ENCODE results near the gene MAGEA9B.
"Not testable (repeated sequence)": the region's sequence is repeated elsewhere in the genome, so short reads cannot be mapped to it uniquely, and the experiment has no call there.

Gene MAGEA9B

GRCh38 chrX:149533999-149534398 is 53.3 kb downstream of the MAGEA9B start:
- not testable (repeated sequence) for DNase-seq

GRCh38 chrX:149532868-149533267 is 54.4 kb downstream of the MAGEA9B start:
- not testable (repeated sequence) for DNase-seq

All from NCI-H2227 treated with DMSO at 0.1 percent for 48 hours (cell line).